Head of caudate nucleus (tissue), 42 donors: ENCODE data around the gene TIMP3.
A peak's percentile ranks its signal among the peaks of the same experiment; 100 is the strongest.
"Not testable (repeated sequence)": the region's sequence is repeated elsewhere in the genome, so short reads cannot be mapped to it uniquely, and the experiment has no call there.

Source experiments
- DNase-seq, 42 donors: peaks; one replicate each; pipeline versions ENCODE4 v3.0.0 to v3.0.0-alpha.2; 2020 to 2021; ENCODE audit warnings: mixed read lengths in 7 of 42
- intact Hi-C: fragments of 100-400 bp; cut with DNase I; formaldehyde crosslinking; loops from one replicate; pipeline ENCODE4 v1.15.0; 2022

TIMP3 gene

DNA sequence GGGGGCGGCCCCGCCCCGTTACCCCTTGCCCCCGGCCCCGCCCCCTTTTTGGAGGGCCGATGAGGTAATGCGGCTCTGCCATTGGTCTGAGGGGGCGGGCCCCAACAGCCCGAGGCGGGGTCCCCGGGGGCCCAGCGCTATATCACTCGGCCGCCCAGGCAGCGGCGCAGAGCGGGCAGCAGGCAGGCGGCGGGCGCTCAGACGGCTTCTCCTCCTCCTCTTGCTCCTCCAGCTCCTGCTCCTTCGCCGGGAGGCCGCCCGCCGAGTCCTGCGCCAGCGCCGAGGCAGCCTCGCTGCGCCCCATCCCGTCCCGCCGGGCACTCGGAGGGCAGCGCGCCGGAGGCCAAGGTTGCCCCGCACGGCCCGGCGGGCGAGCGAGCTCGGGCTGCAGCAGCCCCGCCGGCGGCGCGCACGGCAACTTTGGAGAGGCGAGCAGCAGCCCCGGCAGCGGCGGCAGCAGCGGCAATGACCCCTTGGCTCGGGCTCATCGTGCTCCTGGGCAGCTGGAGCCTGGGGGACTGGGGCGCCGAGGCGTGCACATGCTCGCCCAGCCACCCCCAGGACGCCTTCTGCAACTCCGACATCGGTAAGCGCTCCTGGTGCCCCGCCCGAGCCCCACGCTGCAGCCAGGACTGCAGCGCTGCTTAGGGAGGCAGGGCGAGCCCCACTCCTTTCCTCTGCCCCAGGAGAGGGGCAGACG is at the start of gene TIMP3:
Gene TIMP3, plus strand, starts transcription at position 169 of the 700 bp plus-strand sequence. Its CDS starts 297 bp downstream, at position 466.
- peak; percentile 17 to 82 (median 67) for DNase-seq
- intact Hi-C loops: loop anchor here (10.0 kb wide), 1 partner anchor 193 kb away; no protein-coding TSS in a partner anchor

DNA sequence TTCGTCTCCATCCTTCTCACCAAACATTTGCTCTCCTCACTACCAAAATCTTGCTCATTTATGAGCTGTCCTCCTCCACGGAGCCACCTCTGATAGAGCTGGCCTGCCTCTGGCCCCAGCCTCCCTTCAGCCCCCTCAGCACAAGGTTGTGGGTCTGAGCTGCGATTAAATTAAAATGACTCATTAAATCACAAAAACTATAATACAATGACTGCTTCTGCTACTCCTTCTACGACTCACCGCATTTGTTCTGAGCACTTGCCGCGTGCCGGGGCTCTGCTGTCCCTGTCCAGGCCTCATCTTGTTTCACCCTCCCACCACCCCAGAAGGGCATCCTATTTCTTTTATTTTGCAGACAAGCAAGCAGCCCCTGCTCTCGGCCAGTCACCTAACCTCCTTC is 49.2 kb upstream of the TIMP3 start:
- no peak for DNase-seq
- intact Hi-C loops: no loop called here

DNA sequence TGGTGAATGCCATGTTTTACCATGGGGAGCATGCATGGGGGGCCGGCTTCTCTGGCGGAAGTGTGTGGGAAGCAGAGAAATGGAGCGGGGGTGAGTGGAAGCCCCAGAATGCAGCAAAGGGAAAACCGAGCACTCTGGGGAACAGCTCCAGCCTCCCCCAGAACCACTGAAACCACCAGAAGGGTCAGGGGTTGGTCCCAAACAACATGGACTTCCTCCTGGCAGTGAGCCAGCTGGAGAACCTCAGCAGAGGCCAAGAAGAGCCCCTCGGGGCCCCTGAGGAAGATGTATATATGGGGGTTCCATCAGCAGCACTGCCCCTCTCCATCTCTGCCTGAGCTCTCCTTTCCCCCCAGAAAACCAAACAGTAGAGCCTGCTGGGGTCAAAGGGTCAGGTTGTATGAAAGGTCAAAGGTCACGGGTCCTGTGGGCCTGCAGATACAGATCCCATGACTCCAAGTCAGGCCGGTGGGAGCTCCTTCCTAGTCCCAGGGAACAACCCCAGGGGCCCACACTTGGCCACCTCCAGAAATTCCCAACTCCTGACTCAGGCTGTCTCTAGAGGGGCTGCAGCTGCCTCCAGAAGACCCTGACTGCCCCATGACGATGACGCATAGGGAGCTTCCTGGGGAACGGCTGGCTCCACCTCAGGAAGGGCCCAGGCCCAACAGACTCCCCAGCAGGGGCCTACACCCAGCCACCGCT is 48.5 kb upstream of the TIMP3 start:
- DNase-seq: no peak

DNA sequence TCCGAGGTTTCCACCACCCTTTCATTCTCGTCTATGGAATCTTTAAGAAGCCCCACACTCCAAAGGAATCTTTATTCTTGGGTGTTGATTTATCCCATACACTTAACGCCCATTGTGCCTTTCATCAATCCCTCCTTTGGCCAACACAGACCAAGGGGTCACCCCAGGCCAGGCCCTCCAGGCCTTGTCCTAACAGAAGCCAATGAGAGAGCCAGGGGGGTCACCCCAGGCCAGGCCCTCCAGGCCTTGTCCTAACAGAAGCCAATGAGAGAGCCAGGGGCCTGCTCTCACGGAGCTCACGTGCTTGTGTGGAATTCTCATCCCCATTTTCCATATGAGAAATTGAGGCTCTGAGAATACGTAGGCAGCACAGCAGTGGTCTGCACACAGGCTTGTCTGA is 47.9 kb upstream of the TIMP3 start:
- intact Hi-C loops: no loop called here
- DNase-seq: no peak

More for the DNA sequence above, 48.5 kb upstream of the TIMP3 start:
- intact Hi-C loops: no loop called here

DNA sequence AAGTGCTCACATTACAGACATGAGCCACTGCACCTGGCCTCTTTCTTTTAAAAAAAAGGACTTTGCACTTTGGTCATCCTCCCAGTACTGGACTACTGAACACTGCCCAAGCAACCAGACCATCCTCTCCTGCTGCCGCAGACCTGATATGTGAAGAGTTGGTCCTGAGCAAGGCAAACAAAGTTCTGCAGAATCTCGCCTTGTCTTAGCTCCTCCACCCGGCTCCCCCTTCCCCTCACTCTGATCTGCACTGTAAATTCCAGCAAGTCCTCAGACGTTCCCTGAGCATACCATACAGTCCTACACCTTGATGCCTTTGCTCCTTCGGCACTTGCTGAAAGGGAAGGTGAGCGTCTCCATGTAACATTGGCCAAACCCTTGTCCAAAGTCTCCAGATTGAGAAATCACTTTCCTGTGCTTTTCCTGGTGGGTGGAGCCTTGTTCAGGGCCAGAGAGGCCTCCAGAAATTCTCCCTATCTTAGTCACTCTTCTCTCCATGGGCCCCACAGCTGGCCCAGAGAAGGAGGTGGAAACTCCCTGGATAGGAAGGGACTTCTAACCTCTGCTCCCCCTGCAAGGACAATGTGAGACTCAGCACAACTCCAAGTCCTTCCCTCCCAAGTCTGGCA is 47.0 kb upstream of the TIMP3 start:
- intact Hi-C loops: no loop called here
- DNase-seq: no peak

DNA sequence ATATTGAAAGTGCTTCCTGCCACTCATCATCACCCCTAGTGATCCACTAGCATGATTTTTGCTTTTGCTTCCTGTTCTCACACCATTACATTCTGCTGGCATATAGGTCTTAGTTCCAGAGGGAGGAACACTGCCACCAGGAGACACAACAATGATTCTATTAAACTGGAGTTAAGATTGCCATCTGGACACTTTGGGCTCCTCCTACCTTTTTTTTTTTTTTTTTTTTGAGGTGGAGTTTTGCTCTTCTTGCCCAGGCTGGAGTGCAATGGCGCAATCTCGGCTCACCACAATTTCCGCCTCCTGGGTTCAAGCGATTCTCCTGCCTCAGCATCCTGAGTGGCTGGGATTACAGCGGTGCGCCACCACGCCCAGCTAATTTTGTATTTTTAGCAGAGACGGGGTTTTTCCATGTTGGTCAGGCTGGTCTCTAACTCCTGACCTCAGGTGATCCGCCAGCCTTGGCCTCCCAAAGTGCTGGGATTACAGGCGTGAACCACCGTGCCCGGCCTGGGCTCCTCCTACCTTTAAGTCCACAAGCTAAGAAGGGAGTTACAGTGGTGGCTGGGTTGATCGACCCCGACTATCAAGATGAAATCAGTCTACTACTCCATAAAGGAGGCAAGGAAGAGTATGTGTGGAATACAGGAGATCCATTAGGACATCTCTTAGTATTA is 44.3 kb upstream of the TIMP3 start:
- DNase-seq, intact Hi-C loops: not testable (repeated sequence)

DNA sequence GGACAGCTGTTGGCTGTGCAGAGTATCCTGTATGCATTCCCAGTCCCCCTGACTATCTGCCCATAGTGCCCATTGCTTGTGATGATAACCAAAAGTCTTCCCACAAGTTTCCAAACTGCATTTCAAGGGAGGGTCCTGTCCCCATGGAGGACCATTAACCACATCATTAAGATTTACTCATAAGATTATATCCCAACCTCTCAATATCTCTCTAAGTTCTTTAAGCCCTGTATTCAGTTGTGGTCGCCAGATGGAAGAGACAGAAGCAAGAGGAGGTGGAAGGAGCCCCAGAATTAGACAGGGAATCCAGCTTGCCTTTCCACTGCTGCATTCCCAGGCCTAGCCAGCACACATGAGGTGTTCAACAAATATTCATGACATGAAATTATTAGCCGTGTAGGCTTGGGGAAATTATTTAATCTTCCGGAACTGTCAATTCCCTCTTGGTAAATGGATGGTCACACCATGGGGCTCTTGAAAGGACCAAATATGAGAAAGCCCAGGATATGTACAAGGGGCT is 42.6 kb upstream of the TIMP3 start:
- intact Hi-C loops: no loop called here
- no peak for DNase-seq

DNA sequence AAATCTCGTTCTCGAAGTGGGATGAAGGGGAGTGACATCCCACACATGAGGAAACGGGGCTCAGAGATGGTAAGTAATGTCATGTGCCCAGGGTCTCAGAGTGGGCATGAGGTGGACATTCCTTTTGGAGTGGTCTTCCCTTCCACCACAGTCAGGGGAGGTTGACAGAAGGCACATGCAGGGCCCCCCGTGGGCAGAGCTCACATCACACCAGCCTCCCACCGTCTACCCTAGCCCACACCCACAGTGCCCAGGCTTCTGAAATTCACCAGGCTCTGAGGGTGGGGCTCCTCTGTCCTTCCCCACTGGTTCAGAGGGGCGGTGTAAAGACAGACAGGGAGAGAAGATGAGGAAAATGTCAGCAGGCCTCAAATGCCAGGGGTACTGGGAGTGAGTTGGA is 41.1 kb upstream of the TIMP3 start:
- DNase-seq: no peak
- intact Hi-C loops: no loop called here

DNA sequence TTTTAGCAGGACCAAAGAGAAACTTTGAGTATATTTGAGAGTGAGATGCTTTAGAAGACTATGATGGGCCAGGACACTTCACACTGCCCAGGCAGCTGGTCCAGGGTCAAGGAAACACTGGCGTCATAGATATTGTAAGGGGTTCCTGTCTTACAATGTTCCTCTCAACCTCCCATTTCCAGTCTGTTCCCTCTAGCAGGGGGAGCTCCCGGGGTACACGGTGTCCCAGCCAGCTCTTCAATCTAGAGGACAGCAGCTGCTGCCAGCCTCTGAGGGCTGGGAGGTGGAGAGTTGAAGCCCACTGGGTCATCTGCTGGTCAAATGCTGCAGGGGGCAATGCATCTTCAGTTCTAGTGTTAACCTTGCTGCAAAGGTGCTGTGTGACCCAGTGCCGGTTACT is 40.7 kb upstream of the TIMP3 start:
- no peak for DNase-seq
- intact Hi-C loops: no loop called here

DNA sequence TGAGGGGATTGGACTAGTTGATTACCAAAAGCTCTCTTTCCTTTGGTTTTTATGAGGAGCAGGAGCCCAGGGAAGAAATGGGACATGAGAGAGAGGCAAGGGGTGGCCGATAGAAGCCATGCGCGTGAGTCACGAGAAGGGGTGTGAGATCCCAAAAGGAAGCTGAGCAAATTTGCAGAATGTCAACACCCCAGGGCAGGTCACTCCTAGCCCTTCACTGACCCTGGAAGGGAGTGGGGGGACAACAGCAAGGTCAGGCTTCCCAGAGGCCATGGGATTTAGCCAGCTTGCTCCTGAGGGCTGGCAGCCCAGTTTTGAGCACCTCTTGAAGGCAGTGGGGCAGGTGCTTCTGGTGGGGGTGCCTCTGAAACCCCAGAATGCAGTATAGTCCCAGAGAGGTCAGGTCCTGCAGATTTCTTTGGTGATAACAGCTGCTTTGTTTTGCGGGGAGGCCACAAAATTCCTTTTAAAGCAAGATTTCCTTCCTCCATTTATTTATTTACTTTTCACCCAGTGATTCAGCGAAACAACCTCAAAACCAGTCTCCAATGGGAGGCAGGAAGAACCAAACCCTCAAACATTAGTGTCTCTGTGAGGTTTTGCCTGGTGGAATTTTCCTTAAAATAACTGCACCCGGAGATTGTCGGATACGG is 40.1 kb upstream of the TIMP3 start:
- intact Hi-C loops: no loop called here
- no peak for DNase-seq

DNA sequence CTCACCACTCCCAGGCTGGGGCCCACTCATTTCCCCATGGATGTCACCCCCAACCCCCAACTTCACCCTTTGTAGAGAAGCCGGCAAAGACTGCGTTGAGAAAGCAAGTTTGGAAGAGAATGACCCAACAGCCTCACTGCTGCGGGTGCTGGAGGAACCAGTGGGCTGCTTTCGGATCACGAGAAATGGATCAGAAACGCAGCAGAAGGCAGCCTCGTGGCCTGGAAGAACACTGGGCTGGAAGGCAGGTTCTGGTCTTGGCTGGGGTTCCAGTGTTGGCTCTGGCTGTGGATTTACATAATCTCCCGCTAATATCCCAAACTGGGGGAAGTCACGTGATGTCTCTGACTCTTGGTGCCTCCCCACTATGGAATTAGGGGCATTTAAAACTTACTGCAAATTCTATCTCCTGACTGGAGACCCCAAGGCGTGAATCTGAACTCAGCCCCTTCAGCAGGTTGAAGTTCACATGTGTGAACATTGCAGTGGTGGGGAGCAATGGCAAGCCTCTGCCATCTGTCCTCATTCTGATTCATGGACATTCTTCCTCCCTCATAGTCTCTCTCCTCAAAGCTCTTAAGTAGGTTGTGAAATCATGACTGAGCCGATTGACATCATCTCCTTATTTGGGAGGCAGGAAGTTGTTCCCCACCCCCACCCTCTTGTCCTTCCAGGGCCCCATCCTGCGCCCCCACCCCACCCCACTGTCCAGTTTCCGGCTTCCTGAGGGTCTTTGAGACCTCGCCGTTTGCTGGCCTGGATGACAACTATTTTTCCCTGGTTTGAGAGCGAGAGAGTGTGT is 37.0 kb upstream of the TIMP3 start:
- DNase-seq: peak in 1 of 42 donors; percentile 3
- intact Hi-C loops: no loop called here

DNA sequence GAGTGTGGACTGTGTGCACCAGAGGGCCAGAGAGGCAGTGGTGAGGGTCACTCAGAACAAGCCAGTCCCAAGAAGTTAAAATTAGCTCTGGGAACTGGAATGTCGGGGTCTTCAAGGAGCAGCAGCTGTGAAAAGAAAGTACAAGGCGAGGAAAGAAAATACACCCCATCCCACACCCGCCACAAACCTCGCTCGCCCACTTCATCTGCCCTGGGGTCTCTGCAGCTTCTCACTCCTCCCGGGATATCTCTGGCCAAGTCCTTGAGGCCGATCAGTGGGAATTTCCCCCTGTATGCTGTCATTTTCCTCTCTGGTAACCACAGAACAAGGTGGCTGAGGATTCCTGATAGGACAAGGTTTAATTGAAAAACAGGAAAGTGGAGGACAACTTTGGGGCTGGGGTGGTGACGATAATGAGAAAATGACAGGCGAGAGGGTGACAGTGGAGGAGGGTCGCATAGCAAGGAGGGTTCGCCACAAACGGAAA is 36.3 kb upstream of the TIMP3 start:
- no peak for DNase-seq
- intact Hi-C loops: no loop called here

DNA sequence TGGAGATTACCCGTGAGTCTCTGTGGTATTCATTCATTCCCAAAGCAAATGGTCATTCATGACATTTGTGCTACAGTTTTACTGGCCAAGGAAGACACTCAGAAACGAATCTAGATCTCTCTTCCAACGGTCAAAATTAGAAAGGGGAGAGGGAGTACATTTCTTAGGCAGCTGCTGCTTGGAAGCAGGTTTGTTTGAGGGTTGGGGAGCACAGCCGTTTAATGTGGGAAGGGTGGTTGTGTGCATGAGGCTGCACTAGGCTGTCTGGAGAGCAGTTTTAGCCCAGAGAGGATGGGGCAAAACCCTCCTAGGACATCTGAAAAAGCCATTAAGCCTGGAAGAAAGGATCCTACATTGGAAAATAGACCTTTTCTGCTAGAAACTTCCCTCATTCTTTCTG is 29.7 kb upstream of the TIMP3 start:
- intact Hi-C loops: no loop called here
- DNase-seq: no peak

DNA sequence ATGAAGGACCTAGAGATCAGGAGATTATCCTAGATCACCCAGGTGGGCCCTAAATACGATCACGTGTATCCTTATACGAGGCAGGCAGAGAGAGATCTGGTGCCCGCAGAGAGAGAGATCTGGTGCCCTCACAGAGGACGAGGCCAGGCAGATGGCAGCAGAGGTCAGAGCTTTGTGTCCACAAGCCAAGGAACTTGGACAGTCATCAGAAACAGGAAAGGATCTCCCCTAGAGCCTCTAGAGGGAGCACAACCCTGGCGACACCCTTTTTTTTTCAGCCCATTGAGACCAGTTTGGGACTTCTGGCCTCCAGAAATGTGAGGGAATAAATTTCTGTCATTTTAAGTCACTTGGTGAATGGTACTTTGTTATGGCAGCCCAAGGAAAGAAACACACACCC is 25.5 kb upstream of the TIMP3 start:
- intact Hi-C loops: no loop called here
- DNase-seq: no peak

DNA sequence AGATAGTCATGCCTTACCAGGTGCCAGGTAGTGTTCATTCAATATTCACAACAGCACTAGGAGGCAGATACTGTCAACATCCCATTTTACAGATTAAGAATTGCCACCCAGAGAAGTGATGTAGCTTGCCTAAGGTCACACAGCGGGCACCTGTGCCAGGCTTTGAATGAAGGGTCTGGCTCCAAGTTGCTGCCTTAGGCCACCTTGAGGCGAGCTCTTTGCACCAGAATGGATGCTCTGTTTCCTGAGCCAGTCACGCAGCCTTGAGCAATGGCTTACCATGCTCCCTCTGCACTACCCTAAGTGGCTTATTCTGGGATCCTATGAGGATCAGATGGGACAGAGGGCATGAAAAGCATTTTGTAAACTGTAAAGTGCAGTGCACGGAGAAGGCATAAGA is 25.1 kb upstream of the TIMP3 start:
- DNase-seq: no peak
- intact Hi-C loops: no loop called here

DNA sequence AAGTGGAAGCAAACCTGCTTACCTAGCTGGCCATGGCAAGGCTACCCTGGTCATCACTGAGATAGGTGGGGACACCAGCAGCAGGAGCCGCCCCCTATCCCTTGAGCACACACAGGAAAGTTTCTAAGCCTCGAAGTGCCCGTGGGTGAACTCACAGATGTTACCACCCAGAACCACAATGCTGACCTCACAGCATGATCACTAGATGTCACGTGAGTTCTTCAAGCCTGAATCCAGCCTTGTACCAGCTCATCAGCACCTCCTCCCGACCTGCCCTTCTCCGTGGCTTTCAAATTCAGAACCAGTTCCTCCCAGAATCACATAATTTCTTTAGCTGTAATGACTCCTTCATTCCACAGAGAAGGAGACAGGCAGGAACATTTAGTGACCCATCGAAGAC is 24.7 kb upstream of the TIMP3 start:
- DNase-seq: no peak
- intact Hi-C loops: no loop called here

DNA sequence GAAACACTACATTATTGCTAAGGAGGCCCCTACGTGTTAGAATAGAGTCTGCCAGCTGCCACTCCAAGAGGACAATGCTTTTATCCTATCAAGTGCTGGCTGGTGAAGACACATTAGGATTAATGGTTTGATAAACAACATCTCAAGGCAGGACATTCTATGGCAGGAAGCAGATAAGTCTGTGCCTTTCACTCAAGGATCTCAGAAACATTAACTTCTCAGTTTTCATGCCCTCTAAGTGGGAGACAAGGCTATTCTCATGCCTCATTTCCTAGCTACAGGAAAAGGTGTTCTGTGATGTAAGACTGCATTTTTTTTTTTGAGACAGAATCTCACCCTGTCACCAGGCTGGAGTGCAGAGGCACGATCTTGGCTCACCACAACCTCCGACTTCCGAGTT is 23.5 kb upstream of the TIMP3 start:
- no peak for DNase-seq
- intact Hi-C loops: no loop called here

DNA sequence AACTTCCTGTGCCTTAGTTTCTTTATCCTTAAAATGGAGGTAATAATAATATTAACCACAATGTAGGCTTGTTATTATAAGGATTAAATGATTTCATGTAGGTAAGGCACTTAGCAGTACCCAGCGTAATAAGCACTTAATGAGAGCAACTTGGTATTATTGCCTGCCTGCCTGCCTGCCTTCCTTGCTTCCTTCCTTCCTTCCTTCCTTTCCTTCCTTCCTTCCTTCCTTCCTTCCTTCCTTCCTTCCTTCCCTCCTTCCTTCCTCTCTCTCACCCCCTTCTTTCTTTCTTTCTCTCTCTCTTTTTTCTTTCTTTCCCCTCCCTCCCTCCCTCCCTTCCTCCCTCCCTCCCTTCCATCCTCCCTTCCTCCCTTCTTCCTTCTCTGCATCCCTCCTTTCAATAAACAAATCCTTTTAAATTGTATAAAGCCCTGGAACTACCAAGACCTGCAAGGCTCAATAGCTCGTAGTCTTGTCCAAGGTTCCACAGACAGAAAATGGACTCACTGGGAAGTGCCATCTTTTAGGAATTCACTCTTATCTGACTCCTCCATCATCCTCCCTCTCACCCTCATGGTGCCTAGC is 20.7 kb upstream of the TIMP3 start:
- intact Hi-C loops: no loop called here
- no peak for DNase-seq
